ENCODE measurements around the gene MYBPC3.

MYBPC3 gene

DNA sequence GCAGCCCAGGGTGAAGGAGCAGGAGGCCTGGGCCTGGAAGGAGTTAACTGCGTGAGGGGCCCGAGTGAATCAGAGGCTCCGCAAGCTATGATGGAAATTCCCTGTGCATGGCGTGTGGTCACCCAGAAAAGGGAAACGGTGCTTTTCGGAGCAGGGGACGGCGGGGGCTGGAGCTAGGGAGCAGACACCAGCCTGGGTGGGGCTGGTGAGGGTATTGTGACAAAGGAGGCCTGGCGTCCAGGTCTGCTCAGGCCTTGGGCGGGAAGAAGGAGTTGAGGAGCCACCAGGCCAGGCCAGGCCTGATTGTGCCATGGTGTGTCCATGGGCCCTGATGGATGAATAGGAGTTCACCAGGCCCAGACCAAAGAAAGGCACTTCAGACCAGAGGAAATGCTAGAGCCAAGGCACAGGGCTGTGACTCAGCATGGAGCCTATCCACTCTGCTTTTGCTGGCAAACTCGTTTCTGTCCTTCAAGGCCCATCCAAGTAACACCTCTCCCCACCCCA, 38.6 kb upstream of the MYBPC3 start:
- no peak for DNase-seq (ENCODE audit: low read depth)
- TF ChIP-seq, protein P1, sequence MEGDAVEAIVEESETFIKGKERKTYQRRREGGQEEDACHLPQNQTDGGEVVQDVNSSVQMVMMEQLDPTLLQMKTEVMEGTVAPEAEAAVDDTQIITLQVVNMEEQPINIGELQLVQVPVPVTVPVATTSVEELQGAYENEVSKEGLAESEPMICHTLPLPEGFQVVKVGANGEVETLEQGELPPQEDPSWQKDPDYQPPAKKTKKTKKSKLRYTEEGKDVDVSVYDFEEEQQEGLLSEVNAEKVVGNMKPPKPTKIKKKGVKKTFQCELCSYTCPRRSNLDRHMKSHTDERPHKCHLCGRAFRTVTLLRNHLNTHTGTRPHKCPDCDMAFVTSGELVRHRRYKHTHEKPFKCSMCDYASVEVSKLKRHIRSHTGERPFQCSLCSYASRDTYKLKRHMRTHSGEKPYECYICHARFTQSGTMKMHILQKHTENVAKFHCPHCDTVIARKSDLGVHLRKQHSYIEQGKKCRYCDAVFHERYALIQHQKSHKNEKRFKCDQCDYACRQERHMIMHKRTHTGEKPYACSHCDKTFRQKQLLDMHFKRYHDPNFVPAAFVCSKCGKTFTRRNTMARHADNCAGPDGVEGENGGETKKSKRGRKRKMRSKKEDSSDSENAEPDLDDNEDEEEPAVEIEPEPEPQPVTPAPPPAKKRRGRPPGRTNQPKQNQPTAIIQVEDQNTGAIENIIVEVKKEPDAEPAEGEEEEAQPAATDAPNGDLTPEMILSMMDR (IDR thresholded peaks at IDR 0.05; ENCODE audit: control insufficient read depth, extremely low read depth, insufficient read depth) = no peak
- H3K4me3 ChIP-seq (ENCODE audit: low read depth, low read length) = no peak overlapping the region

DNA sequence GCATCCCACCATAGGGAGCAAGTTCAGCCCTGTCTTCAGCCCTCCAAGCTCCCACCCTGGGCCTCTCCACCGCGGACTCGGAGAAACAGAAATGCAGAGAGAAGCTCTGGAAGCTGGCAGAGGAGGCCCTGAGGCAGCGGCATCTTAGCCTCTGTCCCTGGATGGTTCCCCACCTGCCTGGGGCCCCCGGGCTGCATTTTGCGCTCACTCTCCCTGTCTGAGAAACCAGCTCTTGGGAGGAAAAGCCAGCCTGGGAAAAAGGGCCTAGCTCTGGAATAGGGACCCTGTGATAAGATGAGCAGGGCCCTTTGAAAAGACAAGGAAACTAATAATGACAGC, 37.9 kb upstream of the MYBPC3 start:
- DNase-seq (ENCODE audit: low read depth) = no peak
- H3K4me3 ChIP-seq (ENCODE audit: low read depth, low read length) = no peak overlapping the region
- TF ChIP-seq, protein P1 (IDR thresholded peaks at IDR 0.05; ENCODE audit: control insufficient read depth, extremely low read depth, insufficient read depth) = no peak

DNA sequence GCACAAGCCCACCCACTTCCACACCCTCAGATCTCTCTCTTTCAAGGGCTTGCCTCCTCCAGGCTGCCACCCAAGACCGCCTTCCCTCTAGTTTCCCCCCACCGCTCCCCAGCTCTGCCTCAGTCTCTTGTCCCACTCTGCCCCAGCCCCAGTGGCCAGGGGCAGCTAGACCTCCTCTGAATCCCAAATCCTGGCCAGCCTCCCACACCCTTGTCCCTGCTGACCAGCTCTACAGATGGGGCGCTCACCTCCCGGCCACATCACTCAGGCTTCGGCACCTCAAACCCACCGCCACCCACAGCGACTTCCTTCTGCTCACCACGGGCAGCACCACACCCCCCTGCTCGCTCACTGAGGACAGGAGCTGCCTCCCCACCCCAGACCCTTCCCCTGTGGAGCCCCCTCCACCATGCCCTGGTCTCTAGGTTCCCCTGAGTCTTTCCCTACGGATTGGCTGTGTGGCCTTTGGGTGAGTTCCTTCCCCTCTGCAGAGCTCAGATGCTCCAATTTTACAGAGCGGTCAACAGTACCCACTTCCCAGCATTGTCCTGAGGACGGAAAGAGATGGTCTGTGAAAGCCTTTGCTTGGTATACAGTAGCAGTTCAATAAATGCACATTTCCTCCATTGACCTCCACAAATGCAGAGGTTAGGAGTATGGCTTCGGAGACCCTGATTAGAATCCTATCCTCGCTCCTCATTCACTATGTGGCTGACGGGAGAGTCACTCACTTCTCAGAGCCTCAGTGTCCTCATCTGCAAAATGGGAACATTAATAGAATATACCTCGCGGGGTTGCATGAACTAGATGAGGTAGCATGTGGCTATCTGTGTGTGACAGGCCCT, 37.3 kb upstream of the MYBPC3 start:
- no peak for DNase-seq (ENCODE audit: low read depth)
- H3K4me3 ChIP-seq (ENCODE audit: low read depth, low read length) = no peak overlapping the region
- TF ChIP-seq, protein P1 (IDR thresholded peaks at IDR 0.05; ENCODE audit: control insufficient read depth, extremely low read depth, insufficient read depth) = no peak

DNA sequence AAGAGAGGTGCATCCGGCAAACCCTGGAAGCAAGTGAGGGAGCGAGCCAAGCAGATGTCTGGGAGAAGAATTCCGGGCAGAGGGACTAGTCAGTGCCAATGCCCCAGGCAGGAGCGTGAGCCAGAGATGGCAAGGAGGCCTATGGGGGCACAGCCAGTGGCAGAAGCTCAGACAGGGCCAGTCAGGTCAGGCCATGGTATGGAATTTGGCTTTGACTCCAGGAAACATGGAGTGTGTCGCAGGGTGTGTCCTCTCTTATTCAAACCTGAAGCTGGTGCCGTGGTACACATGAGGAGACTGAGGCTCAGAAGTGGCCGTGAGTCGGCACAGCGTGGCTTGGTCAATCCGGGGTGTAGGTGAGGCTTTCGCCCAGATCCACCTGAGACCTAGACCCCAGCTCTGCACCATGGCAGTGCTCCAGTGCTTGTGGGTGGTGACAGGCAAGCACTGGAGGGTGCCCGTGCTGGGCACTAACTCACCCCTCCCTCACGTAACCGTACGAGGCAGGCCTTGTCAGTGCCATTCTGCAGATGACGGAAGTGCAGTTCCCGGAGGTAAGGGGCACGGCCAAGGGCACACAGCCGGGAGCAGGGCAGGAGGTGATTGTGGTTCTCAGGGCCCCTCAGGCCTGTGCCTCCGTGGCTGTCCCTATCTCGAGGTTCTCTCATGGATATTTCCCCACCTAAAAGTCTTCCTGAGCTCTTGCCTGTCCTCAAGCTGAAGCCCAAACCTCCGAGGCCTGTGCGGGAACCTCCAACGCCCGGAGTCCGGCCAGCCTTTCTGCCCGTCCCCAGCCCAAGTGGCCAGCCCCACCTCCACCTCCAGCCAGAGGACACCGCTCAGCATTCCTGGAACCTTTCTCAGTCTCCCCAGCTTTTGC, 36.4 kb upstream of the MYBPC3 start:
- no peak for DNase-seq (ENCODE audit: low read depth)
- H3K4me3 ChIP-seq (ENCODE audit: low read depth, low read length) = no peak overlapping the region
- TF ChIP-seq, protein P1 (IDR thresholded peaks at IDR 0.05; ENCODE audit: control insufficient read depth, extremely low read depth, insufficient read depth) = no peak

DNA sequence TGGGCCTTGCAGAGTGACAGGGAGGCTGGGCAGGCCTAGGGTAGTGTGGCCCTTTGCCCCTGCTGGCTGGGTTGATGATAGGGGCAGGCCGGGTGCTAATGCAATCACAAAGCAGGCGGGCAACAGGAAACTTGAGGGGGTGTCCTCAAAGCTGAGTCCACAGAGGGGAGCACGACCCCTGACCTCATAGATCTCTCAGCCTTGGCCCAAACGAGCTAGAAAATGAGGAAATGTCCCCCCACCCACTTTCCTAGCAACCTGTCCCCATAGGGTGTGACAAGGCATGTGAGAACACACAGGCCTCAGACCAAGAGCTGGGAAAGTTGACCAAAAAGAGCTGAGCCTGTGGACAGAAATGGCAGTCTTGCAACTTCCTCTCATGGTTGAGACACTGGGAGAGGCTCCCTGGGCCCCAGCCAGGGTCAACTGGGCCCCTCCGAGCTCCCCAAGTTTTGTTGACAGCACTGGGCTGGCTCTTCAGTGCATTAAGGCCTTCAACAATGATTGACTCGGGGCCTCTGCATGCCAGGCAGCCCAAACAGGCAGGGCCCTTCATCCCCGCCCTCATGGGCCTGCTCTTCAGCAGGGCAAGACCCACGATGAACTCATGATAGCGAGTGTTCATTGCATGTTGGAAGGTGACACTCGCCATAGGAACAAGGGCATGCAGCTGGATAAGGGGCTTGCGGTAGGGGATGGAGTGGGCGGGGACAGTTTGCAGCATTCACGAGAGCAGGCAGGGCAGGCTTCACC, 35.6 kb upstream of the MYBPC3 start:
- no peak for DNase-seq (ENCODE audit: low read depth)
- H3K4me3 ChIP-seq (ENCODE audit: low read depth, low read length) = no peak overlapping the region
- TF ChIP-seq, protein P1 (IDR thresholded peaks at IDR 0.05; ENCODE audit: control insufficient read depth, extremely low read depth, insufficient read depth) = no peak

DNA sequence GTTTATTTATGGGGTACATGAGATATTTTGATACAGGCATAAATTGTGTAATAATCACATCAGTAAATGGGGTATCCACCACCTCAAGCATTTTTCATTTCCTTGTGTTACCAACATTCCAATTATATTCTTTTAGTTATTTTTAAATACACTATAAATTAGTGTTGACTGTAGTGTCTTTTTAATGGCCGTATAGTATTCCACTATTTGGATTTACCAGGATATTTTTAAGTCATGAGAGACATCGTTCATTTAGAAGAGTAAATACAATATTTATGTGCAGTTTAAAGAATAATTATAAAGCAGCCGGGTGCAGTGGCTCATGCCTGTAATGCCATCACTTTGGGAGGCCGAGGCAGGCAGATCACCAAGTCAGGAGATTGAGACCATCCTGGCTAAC, 32.0 kb upstream of the MYBPC3 start:
- TF ChIP-seq, protein P1 (IDR thresholded peaks at IDR 0.05; ENCODE audit: control insufficient read depth, extremely low read depth, insufficient read depth) = no peak
- no peak for DNase-seq (ENCODE audit: low read depth)
- no peak overlapping the region for H3K4me3 ChIP-seq (ENCODE audit: low read depth, low read length)

Data from LNCaP clone FGC (cell line).